ENCODE results near the gene TRABD2B. TPM values are rescaled to one million over a fixed set of nuclear protein-coding genes. Genes with fewer than 3 reads are reported as not detected.

The TRABD2B gene
- total RNA-seq, 4 donors from 2014 or later, result 0.35 to 2.5 (median 0.88) TPM

GRCh38 chr1:47731730-47732129 is 265.5 kb downstream of the TRABD2B start:
- Histone ChIP-seq H3K27ac (no peak overlapping the region), H3K36me3 (no peaks in the 10 kb centered on the region)
- no peak for TF ChIP-seq CTCF (IDR thresholded peaks at IDR 0.05)
- no peak for TF ChIP-seq POLR2A (IDR thresholded peaks at IDR 0.05)

GRCh38 chr1:47729685-47730084 is 267.5 kb downstream of the TRABD2B start:
- TF ChIP-seq CTCF (IDR thresholded peaks at IDR 0.05) (no peak), POLR2A (IDR thresholded peaks at IDR 0.05) (no peak)
- DNase-seq, result no peak
- peaks cover 0 to 38% (median 1%) of the 10 kb centered on the region in 4 donors for H3K4me1 ChIP-seq
- H3K27me3 ChIP-seq, result peaks cover 0 to 7% of the 10 kb centered on the region in 2 donors
- H3K4me3 ChIP-seq, result no peak overlapping the region
- H3K36me3 ChIP-seq, result no peaks in the 10 kb centered on the region
- no peaks in the 10 kb centered on the region for H3K9me3 ChIP-seq
- H3K27ac ChIP-seq, result peak overlapping the region in 1 of 4 donors; percentile 72

More at GRCh38 chr1:47731730-47732129, 265.5 kb downstream of the TRABD2B start:
- no peaks in the 10 kb centered on the region for H3K9me3 ChIP-seq
- H3K27me3 ChIP-seq, result no peaks in the 10 kb centered on the region
- no peak for DNase-seq
- no peak overlapping the region for H3K4me3 ChIP-seq
- H3K4me1 ChIP-seq, result peaks cover 0 to 18% (median 0%) of the 10 kb centered on the region in 4 donors

- no peak overlapping the region for H3K4me3 ChIP-seq
- H3K27ac ChIP-seq, result peak overlapping the region in 2 of 4 donors; percentile 23 to 72
- peaks cover 0 to 54% (median 1%) of the 10 kb centered on the region in 4 donors for H3K4me1 ChIP-seq
- no peak for DNase-seq
- no peaks in the 10 kb centered on the region for H3K9me3 ChIP-seq
- peaks cover 0 to 7% of the 10 kb centered on the region in 2 donors for H3K27me3 ChIP-seq
- TF ChIP-seq POLR2A (IDR thresholded peaks at IDR 0.05), result no peak
- no peak for TF ChIP-seq CTCF (IDR thresholded peaks at IDR 0.05)
- H3K36me3 ChIP-seq, result no peaks in the 10 kb centered on the region
Observed at GRCh38 chr1:47727697-47728085, 269.5 kb downstream of the TRABD2B start.

GRCh38 chr1:47727051-47727696 is 270.0 kb downstream of the TRABD2B start:
- Histone ChIP-seq H3K27ac (peak overlapping the region in 2 of 4 donors; percentile 35 to 72), H3K4me3 (peak overlapping the region in 1 of 4 donors; percentile 3), H3K27me3 (peaks cover 0 to 7% of the 10 kb centered on the region in 2 donors), H3K4me1 (peaks cover 0 to 56% (median 1%) of the 10 kb centered on the region in 4 donors), H3K9me3 (no peaks in the 10 kb centered on the region), H3K36me3 (no peaks in the 10 kb centered on the region)
- peak in 1 of 3 donors; percentile 62 for DNase-seq
- TF ChIP-seq CTCF (IDR thresholded peaks at IDR 0.05) (no peak), POLR2A (IDR thresholded peaks at IDR 0.05) (no peak)

- Histone ChIP-seq H3K9me3 (no peaks in the 10 kb centered on the region), H3K4me3 (no peak overlapping the region), H3K4me1 (peaks cover 0 to 56% (median 1%) of the 10 kb centered on the region in 4 donors), H3K27me3 (peaks cover 0 to 7% of the 10 kb centered on the region in 2 donors), H3K27ac (peak overlapping the region in 2 of 4 donors; percentile 35 to 72), H3K36me3 (no peaks in the 10 kb centered on the region)
- DNase-seq, result peak; percentile 52 to 90 (median 85)
- TF ChIP-seq CTCF (IDR thresholded peaks at IDR 0.05) (peak in 5 of 6 experiments; percentile 29 to 92 (median 87)), POLR2A (IDR thresholded peaks at IDR 0.05) (no peak)
Observed at GRCh38 chr1:47725992-47726855, 271.0 kb downstream of the TRABD2B start.
